Transverse colon (tissue), 4 donors: ENCODE measurements around the gene IRX1. TPM values are rescaled to one million over a fixed set of nuclear protein-coding genes. Genes with fewer than 3 reads are reported as not detected.

ENCODE experiments used
- DNase-seq: peaks from one replicate; pipeline ENCODE4 v3.0.0-alpha.2; 2019
- H3K27ac ChIP-seq, 4 donors: fragments of 200-600 bp; sonication (generic); 2 replicates each; pipeline ENCODE4 v1.5.1; 2016 to 2018; ENCODE audit warnings: inconsistent platforms in 4 of 4
- H3K27me3 ChIP-seq: fragments of 200-600 bp; sonication (generic); 2 replicates; pipeline ENCODE4 v1.5.1; 2017; ENCODE audit warnings: inconsistent platforms
- H3K36me3 ChIP-seq, 4 donors: fragments of 200-600 bp; sonication (generic); 2 replicates each; pipeline ENCODE4 v1.5.1; 2017 to 2019; ENCODE audit warnings: inconsistent platforms in 4 of 4
- H3K4me1 ChIP-seq, 4 donors: fragments of 200-600 bp; sonication (generic); 2 replicates each; pipeline ENCODE4 v1.5.1; 2017 to 2020; ENCODE audit warnings: inconsistent platforms in 4 of 4
- H3K4me3 ChIP-seq, 4 donors: fragments of 200-600 bp; sonication (generic); 1 replicate in 1 of 4; 2 replicates in 3 of 4; pipeline versions ENCODE4 v1.5.1 to v1.6.1; 2017 to 2019; ENCODE audit warnings: inconsistent platforms in 4 of 4
- H3K9me3 ChIP-seq, 2 donors: fragments of 200-600 bp; sonication (generic); 2 replicates each; pipeline ENCODE4 v1.5.1; 2017 to 2019; ENCODE audit warnings: inconsistent platforms in 2 of 2
- CTCF ChIP-seq, 5 experiments: fragments of 200-600 bp in 3 of 5; fragments of 450-650 bp in 2 of 5; sonication (generic) in 3 of 5; IDR thresholded peaks; 1 replicate in 2 of 5; 2 replicates in 3 of 5; pipeline ENCODE4 v1.5.1; 2016 to 2017; ENCODE audit warnings: antibody characterized with exemption in 5 of 5, inconsistent platforms in 3 of 5, mild to moderate bottlenecking in 2 of 5, moderate library complexity in 1 of 5
- EP300 ChIP-seq: sonication (generic); formaldehyde crosslinking; IDR thresholded peaks from one replicate; pipeline ENCODE4 v1.6.1; 2017; ENCODE audit warnings: antibody characterized with exemption, low read depth
- POLR2A ChIP-seq: fragments of 450-650 bp; IDR thresholded peaks from one replicate; pipeline ENCODE4 v1.6.1; 2016; ENCODE audit warnings: antibody characterized with exemption, mild to moderate bottlenecking, moderate library complexity
- POLR2AphosphoS5 ChIP-seq, 3 donors: sonication (generic); formaldehyde crosslinking; IDR thresholded peaks; one replicate each; pipeline ENCODE4 v1.6.1; 2016; ENCODE audit warnings: antibody characterized with exemption in 3 of 3
- WGBS, 2 donors: methylation state at CpG; one replicate each; pipeline ENCODE4 v1.1.5; 2018; ENCODE audit warnings: low coverage in 1 of 2; 5-methylcytosine and 5-hydroxymethylcytosine counted together
- in situ Hi-C, 4 donors: fragments of 200-750 bp; cut with MboI; loops; one replicate each; pipeline versions ENCODE4 v1.15.0 to v1.15.1; 2017; ENCODE audit warnings: low sequenced_read_pairs in 3 of 4, low pct_ligation_motif_present in 1 of 4, low pct_unique_long_range_greater_than_20kb in 1 of 4
- intact Hi-C: fragments of 100-400 bp; cut with DNase I; formaldehyde crosslinking; loops from one replicate; pipeline ENCODE4 v1.15.1; 2023; ENCODE audit warnings: low total_unique reads
- total RNA-seq, 4 donors: library from RNA; depleted of rRNA; stranded (reverse); fragments of >200 nt; gene quantifications; one replicate each; pipeline ENCODE4 v1.1.0, GENCODE V29; 2016

Gene IRX1
- not detected for total RNA-seq

- in situ Hi-C loops (no loop called here), intact Hi-C loops (no loop called here)
- Histone ChIP-seq H3K9me3 (no peaks in the 10 kb centered on the region), H3K27me3 (peaks cover 98% of the 10 kb centered on the region), H3K4me3 (peak within 1 kb of the TSS in 1 of 4 donors; percentile 23), H3K36me3 (no peaks in the 10 kb centered on the region), H3K27ac (no peak within 1 kb of the TSS), H3K4me1 (peaks cover 0 to 8% (median 5%) of the 10 kb centered on the region in 4 donors)
- TF ChIP-seq CTCF (IDR thresholded peaks at IDR 0.05) (no peak), POLR2AphosphoS5 (IDR thresholded peaks at IDR 0.05) (no peak), EP300 (no peak), POLR2A (no peak)
- DNase-seq: no peak
- WGBS, 2 donors: 43% methylated on average over 45 of the region's 106 CpGs; no CpG with 5 or more reads in 1 of the 2 donors
Measured at GRCh38 chr5:3595006-3595961, at the start of gene IRX1. Gene IRX1, plus strand, starts transcription at chr5:3595832. Its CDS starts 274 bp downstream, at chr5:3596106.

DNA sequence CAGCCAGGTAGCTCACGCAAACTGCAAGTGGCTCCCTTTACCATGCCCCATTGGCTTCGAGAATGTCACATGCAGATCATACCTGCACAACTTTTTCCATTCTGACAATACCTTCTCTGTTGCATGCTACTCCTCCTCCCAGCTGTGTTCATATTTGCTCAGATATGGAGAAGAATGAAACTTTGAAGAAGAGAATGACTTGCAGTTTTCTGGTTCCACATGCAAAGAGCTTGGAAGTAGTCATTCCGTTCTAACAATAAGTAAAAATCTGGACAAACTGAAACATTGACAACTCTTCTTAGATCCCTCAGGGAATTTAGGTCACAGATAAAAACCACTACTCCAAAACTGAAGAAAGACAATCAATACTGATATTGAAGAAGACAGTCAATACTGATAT is 49.6 kb upstream of the IRX1 start:
- H3K4me1 ChIP-seq: no peaks in the 10 kb centered on the region
- intact Hi-C loops: no loop called here
- H3K36me3 ChIP-seq: no peaks in the 10 kb centered on the region
- no peaks in the 10 kb centered on the region for H3K9me3 ChIP-seq
- no peak for DNase-seq
- in situ Hi-C loops: no loop called here
- no peak overlapping the region for H3K27ac ChIP-seq
- no peaks in the 10 kb centered on the region for H3K27me3 ChIP-seq
- no peak overlapping the region for H3K4me3 ChIP-seq
- 76 to 79% methylated on average over 2 to 3 of the region's 3 CpGs for WGBS, 2 donors
- TF ChIP-seq POLR2A (no peak), POLR2AphosphoS5 (IDR thresholded peaks at IDR 0.05) (no peak), CTCF (IDR thresholded peaks at IDR 0.05) (no peak), EP300 (no peak)

GRCh38 chr5:3564116-3564515 is 31.5 kb upstream of the IRX1 start:
- Histone ChIP-seq H3K27ac (no peak overlapping the region), H3K9me3 (no peaks in the 10 kb centered on the region), H3K4me1 (no peaks in the 10 kb centered on the region), H3K36me3 (no peaks in the 10 kb centered on the region), H3K4me3 (no peak overlapping the region), H3K27me3 (no peaks in the 10 kb centered on the region)
- intact Hi-C loops: no loop called here
- TF ChIP-seq EP300 (no peak), POLR2AphosphoS5 (IDR thresholded peaks at IDR 0.05) (no peak)
- in situ Hi-C loops: no loop called here
- DNase-seq: no peak
- WGBS, 2 donors: 56 to 66% methylated on average over 2 of the region's 2 CpGs

DNA sequence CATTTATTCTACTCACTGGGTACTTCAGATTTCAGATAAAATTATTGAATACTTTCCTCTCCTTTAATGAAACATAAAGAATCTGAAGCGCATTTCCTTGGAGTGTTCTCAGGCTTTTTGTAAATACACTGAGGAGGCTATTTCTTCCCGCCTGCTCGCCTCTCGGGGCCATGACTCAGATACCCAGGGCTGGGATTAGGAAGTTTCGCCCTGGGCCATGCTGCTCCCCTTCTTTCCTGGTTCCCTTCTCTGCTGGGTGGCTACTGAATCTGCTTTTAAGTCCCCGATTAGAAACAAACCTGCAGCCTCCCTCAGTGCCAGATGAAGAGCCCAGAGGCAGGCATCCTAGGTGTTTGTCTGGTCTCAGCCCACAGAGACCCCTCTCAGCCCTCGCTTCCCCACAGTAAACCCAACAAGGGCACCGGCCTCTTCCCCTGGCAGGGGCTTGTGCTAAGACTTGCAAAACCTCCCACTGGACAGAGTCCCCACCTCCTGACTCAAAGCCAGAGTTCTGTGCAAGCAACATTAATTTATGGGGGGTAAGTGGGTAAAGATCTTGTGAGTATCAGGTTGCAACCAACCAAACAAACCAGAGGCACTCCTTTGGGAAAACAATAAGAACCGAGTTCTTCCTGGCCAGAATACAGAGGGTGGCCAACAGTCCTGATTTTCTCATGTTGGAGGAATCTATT is 30.7 kb upstream of the IRX1 start:
- in situ Hi-C loops: no loop called here
- Histone ChIP-seq H3K27ac (no peak overlapping the region), H3K36me3 (no peaks in the 10 kb centered on the region), H3K9me3 (no peaks in the 10 kb centered on the region), H3K27me3 (no peaks in the 10 kb centered on the region), H3K4me3 (no peak overlapping the region), H3K4me1 (no peaks in the 10 kb centered on the region)
- 70 to 72% methylated on average over 2 to 9 of the region's 9 CpGs for WGBS, 2 donors
- intact Hi-C loops: no loop called here
- TF ChIP-seq POLR2A (no peak), EP300 (no peak), CTCF (IDR thresholded peaks at IDR 0.05) (no peak), POLR2AphosphoS5 (IDR thresholded peaks at IDR 0.05) (no peak)
- DNase-seq: no peak
